ENCODE data around the gene NF1.

DNA sequence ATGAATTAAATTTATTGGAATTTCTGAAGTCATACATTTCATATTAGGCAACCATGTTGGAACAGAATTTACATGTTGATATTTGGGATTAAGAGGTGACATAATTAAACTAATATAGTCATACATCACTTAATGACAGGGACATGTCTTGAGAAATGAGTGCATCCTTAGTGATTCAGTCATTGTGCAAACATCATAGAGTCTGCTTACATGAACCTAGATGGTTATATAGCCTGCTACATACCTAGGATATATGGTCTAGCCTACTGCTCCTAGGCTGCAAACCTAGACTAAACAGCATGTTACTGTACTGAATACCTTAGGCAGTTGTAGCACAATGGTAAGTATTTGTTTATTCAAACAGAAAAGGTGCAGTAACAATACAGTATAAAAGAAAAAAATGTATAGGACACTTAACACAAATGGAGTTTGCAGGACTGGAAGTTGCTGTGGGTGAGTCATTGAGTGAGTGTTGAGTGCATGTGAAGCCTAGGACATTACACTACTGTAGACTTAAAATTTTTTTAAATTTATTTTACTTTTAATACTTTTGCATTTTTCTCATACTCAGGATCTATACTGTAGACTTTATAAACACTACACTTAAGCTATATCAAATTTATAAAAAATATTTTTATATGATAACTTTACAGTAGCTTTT is 116.7 kb downstream of the NF1 start:
- TF ChIP-seq CTCF (IDR thresholded peaks at IDR 0.05; ENCODE audit: low read length) (no peak), EZH2phosphoT487 (IDR thresholded peaks at IDR 0.05; ENCODE audit: low read length) (no peak)
